SIG-M5 (cell line): ENCODE data around the gene APPL1.
"Not testable (repeated sequence)": the region's sequence is repeated elsewhere in the genome, so short reads cannot be mapped to it uniquely, and the experiment has no call there.

Experiments
- DNase-seq: peaks from one replicate; lab custom pipeline; 2025; lab: John Stamatoyannopoulos, UW

Gene APPL1

GRCh38 chr3:57268416-57268815 lies 40.9 kb downstream of the APPL1 start:
- no peak for DNase-seq

- DNase-seq: no peak
Measured at GRCh38 chr3:57274845-57275244, 47.3 kb downstream of the APPL1 start.

GRCh38 chr3:57275393-57275792 lies 47.9 kb downstream of the APPL1 start:
- no peak for DNase-seq

- no peak for DNase-seq
Measured at GRCh38 chr3:57278237-57278636, 50.7 kb downstream of the APPL1 start.

GRCh38 chr3:57279685-57280084 lies 52.2 kb downstream of the APPL1 start:
- no peak for DNase-seq

GRCh38 chr3:57281715-57282114 lies 54.2 kb downstream of the APPL1 start:
- no peak for DNase-seq

- DNase-seq: no peak
Measured at GRCh38 chr3:57283334-57283733, 55.8 kb downstream of the APPL1 start.

GRCh38 chr3:57287205-57287604 lies 59.7 kb downstream of the APPL1 start:
- DNase-seq: no peak

GRCh38 chr3:57288403-57288802 lies 60.9 kb downstream of the APPL1 start:
- DNase-seq: no peak

GRCh38 chr3:57292159-57292896 lies 64.8 kb downstream of the APPL1 start, which contains the start of gene ASB14:
ASB14 (minus strand) TSS chr3:57292685; CDS start chr3:57292033, 652 bp downstream.
- no peak for DNase-seq

- DNase-seq: no peak
Measured at GRCh38 chr3:57292897-57293526, 65.5 kb downstream of the APPL1 start.

- no peak for DNase-seq
Measured at GRCh38 chr3:57298041-57298440, 70.5 kb downstream of the APPL1 start.

- not testable (repeated sequence) for DNase-seq
Measured at GRCh38 chr3:57303520-57303919, 76.0 kb downstream of the APPL1 start.

GRCh38 chr3:57309769-57310360 lies 82.3 kb downstream of the APPL1 start:
- no peak for DNase-seq

GRCh38 chr3:57314204-57314603 lies 86.7 kb downstream of the APPL1 start:
- no peak for DNase-seq
